SKM-1 (cell line): ENCODE measurements around the gene RNF220.
"Not testable (repeated sequence)": the region's sequence is repeated elsewhere in the genome, so short reads cannot be mapped to it uniquely, and the experiment has no call there.

Source experiments
- DNase-seq: peaks from one replicate; lab custom pipeline; 2025; ENCODE audit not compliant: unreplicated experiment; lab: John Stamatoyannopoulos, UW

RNF220 gene

GRCh38 chr1:44546403-44547053 is 141.5 kb downstream of the RNF220 start:
- DNase-seq, result no peak

- no peak for DNase-seq
Measured at GRCh38 chr1:44547361-44547760, 142.3 kb downstream of the RNF220 start.

- DNase-seq, result no peak
Measured at GRCh38 chr1:44547837-44548236, 142.8 kb downstream of the RNF220 start.

- DNase-seq, result no peak
Measured at GRCh38 chr1:44549510-44549909, 144.5 kb downstream of the RNF220 start.

GRCh38 chr1:44553127-44553758 is 148.2 kb downstream of the RNF220 start:
- DNase-seq, result no peak

GRCh38 chr1:44553771-44554170 is 148.7 kb downstream of the RNF220 start:
- no peak for DNase-seq

GRCh38 chr1:44554706-44555105 is 149.7 kb downstream of the RNF220 start:
- DNase-seq, result no peak

GRCh38 chr1:44557778-44558177 is 152.7 kb downstream of the RNF220 start:
- no peak for DNase-seq

GRCh38 chr1:44558883-44559282 is 153.8 kb downstream of the RNF220 start:
- no peak for DNase-seq

- no peak for DNase-seq
Measured at GRCh38 chr1:44559330-44559729, 154.3 kb downstream of the RNF220 start.

GRCh38 chr1:44559913-44560312 is 154.9 kb downstream of the RNF220 start:
- DNase-seq, result no peak

- DNase-seq, result not testable (repeated sequence)
Measured at GRCh38 chr1:44560696-44561095, 155.6 kb downstream of the RNF220 start.

GRCh38 chr1:44565259-44565750 is 160.2 kb downstream of the RNF220 start:
- DNase-seq, result no peak

GRCh38 chr1:44565833-44566232 is 160.8 kb downstream of the RNF220 start:
- no peak for DNase-seq

GRCh38 chr1:44566281-44567046 is 161.4 kb downstream of the RNF220 start:
- DNase-seq, result no peak

GRCh38 chr1:44568128-44568900 is 163.3 kb downstream of the RNF220 start:
- no peak for DNase-seq

GRCh38 chr1:44569491-44569890 is 164.4 kb downstream of the RNF220 start:
- no peak for DNase-seq

GRCh38 chr1:44571712-44572571 is 166.9 kb downstream of the RNF220 start:
- DNase-seq, result no peak

GRCh38 chr1:44572572-44572879 is 167.5 kb downstream of the RNF220 start:
- DNase-seq, result no peak

GRCh38 chr1:44575396-44575795 is 170.3 kb downstream of the RNF220 start:
- DNase-seq, result no peak
